Kidney (tissue), 14 donors: Measurements from ENCODE around the gene NEURL1B. TPM values are rescaled to one million over a fixed set of nuclear protein-coding genes. Genes with fewer than 3 reads are reported as not detected.

Source experiments
- DNase-seq, 5 donors: peaks; one replicate each; pipeline ENCODE4 v3.0.0-alpha.2; 2013 to 2020
- FAIRE-seq: peaks from 2 replicates; lab custom pipeline; 2012; peaks lifted over from hg19 to GRCh38; lab: Jason Lieb, UNC
- H3K27ac ChIP-seq, 2 donors: one replicate each; pipeline ENCODE4 v1.7.0; 2013; ENCODE audit warnings: low read depth in 2 of 2, low read length in 2 of 2, inconsistent platforms in 1 of 2
- H3K27me3 ChIP-seq: one replicate; pipeline ENCODE4 v1.7.1; 2013; ENCODE audit warnings: low read length, inconsistent platforms; ENCODE audit not compliant: control insufficient read depth, insufficient read depth
- H3K36me3 ChIP-seq, 3 donors: one replicate each; pipeline versions ENCODE4 v1.7.0 to v1.7.1; 2013; ENCODE audit warnings: low read length in 3 of 3, control low read depth in 1 of 3, inconsistent platforms in 1 of 3; ENCODE audit not compliant: insufficient read depth in 3 of 3, control insufficient read depth in 2 of 3
- H3K4me1 ChIP-seq, 3 donors: one replicate each; pipeline versions ENCODE4 v1.7.0 to v1.7.1; 2013; ENCODE audit warnings: low read length in 3 of 3, inconsistent platforms in 1 of 3, low read depth in 1 of 3; ENCODE audit not compliant: control insufficient read depth in 2 of 3, insufficient read depth in 2 of 3
- H3K4me3 ChIP-seq, 3 donors: one replicate each; pipeline versions ENCODE4 v1.7.0 to v1.8.1; 2013; ENCODE audit warnings: low read length in 3 of 3, control low read depth in 1 of 3, inconsistent platforms in 1 of 3
- H3K9ac ChIP-seq, 3 donors: one replicate each; pipeline versions ENCODE4 v1.7.0 to v1.7.1; 2013; ENCODE audit warnings: low read length in 3 of 3, control low read depth in 1 of 3, inconsistent platforms in 1 of 3
- H3K9me3 ChIP-seq, 3 donors: one replicate each; pipeline versions ENCODE4 v1.7.0 to v1.7.1; 2013; ENCODE audit warnings: low read length in 3 of 3, control low read depth in 1 of 3, inconsistent platforms in 1 of 3; ENCODE audit not compliant: control insufficient read depth in 2 of 3, insufficient read depth in 1 of 3
- intact Hi-C: fragments of 100-400 bp; cut with DNase I; formaldehyde crosslinking; loops from one replicate; pipeline ENCODE4 v1.11.1; 2022
- polyA plus RNA-seq: library from polyadenylated mRNA; stranded (reverse); fragments of 350-450 nt; fragmentation: Illumina TruSeq; extraction: RNeasy Lipid Tissue Mini Kit (QIAGEN cat#74804); gene quantifications from one replicate; pipeline ENCODE4 v1.2.3, GENCODE V29; 2014; ENCODE audit warnings: low read depth, low replicate concordance; ENCODE audit not compliant: insufficient read depth
- total RNA-seq: library from RNA; stranded (reverse); fragmentation: NEBNext Ultra II Directional; extraction: Animal tissue kit (Norgen Biotek cat#: 25700); gene quantifications from one replicate; pipeline ENCODE4 v1.2.1, GENCODE V29; 2021
- TF ChIP-seq, protein P1 (sequence below): IDR thresholded peaks from 3 replicates; pipeline ENCODE4 v1.5.1; 2012; ENCODE audit warnings: mild to moderate bottlenecking, moderate library complexity, borderline replicate concordance; ENCODE audit not compliant: insufficient read depth; ENCODE audit errors: extremely low read depth
- donor health status: control.
- donor health status: control.
- donor health status: control.
- donor health status: control.
- donor health status: control.
- donor health status: DM: yes; HTN: yes; CAD: no.
- donor health status: Normal renal cell carcinoma (clear cell type).

The NEURL1B gene
- total and polyA plus RNA-seq, 2 donors from 2014 or later, result 5.4 to 42.6 TPM

GRCh38 chr5:172717481-172718195 lies 76.6 kb downstream of the NEURL1B start:
- FAIRE-seq, result no peak
- intact Hi-C loops, result no loop called here
- Histone ChIP-seq H3K4me3 (no peak overlapping the region), H3K36me3 (no peaks in the 10 kb centered on the region), H3K27ac (no peak overlapping the region), H3K4me1 (peaks cover 0 to 43% (median 37%) of the 10 kb centered on the region in 3 donors), H3K9me3 (no peaks in the 10 kb centered on the region), H3K27me3 (no peaks in the 10 kb centered on the region), H3K9ac (no peak overlapping the region)
- TF ChIP-seq, protein P1, sequence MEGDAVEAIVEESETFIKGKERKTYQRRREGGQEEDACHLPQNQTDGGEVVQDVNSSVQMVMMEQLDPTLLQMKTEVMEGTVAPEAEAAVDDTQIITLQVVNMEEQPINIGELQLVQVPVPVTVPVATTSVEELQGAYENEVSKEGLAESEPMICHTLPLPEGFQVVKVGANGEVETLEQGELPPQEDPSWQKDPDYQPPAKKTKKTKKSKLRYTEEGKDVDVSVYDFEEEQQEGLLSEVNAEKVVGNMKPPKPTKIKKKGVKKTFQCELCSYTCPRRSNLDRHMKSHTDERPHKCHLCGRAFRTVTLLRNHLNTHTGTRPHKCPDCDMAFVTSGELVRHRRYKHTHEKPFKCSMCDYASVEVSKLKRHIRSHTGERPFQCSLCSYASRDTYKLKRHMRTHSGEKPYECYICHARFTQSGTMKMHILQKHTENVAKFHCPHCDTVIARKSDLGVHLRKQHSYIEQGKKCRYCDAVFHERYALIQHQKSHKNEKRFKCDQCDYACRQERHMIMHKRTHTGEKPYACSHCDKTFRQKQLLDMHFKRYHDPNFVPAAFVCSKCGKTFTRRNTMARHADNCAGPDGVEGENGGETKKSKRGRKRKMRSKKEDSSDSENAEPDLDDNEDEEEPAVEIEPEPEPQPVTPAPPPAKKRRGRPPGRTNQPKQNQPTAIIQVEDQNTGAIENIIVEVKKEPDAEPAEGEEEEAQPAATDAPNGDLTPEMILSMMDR, result no peak
- DNase-seq, result peak in 1 of 5 donors; percentile 68

DNA sequence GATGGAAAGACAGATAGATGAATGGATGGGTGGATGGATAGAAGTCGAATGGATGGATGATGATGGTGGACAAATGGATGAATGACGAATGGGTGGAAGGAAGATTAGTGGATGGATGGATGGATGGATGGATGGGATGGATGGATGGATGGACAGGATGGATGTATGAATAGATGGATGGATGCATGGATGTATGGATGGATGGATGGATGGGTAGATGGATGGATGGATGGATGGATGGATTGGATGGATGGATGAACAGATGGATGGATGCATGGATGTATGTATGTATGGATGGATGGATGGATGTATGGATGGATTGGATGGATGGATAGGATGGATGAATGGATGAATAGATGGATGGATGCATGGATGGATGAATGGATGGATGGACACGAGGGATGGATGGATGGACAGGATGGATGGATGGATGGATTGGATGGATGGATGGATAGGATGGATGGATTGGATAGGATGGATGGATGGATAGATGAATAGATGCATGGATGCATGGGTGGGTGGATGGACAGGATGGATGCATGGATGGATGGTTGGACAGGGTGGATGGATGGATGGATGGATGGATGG lies 77.6 kb downstream of the NEURL1B start:
- peaks cover 0 to 38% (median 30%) of the 10 kb centered on the region in 3 donors for H3K4me1 ChIP-seq
- no peaks in the 10 kb centered on the region for H3K36me3 ChIP-seq
- no peak for DNase-seq
- H3K27ac ChIP-seq, result no peak overlapping the region
- no peaks in the 10 kb centered on the region for H3K9me3 ChIP-seq
- no peak overlapping the region for H3K4me3 ChIP-seq
- FAIRE-seq, result no peak
- no peak overlapping the region for H3K9ac ChIP-seq
- no peaks in the 10 kb centered on the region for H3K27me3 ChIP-seq
- intact Hi-C loops, result no loop called here
- TF ChIP-seq, protein P1, result no peak

- FAIRE-seq (no peak), DNase-seq (peak in 1 of 5 donors; percentile 36)
- intact Hi-C loops, result no loop called here
- H3K4me1 ChIP-seq, result peaks cover 0 to 34% (median 24%) of the 10 kb centered on the region in 3 donors
- H3K9ac ChIP-seq, result no peak overlapping the region
- no peak overlapping the region for H3K27ac ChIP-seq
- no peak overlapping the region for H3K4me3 ChIP-seq
- H3K27me3 ChIP-seq, result no peaks in the 10 kb centered on the region
- no peaks in the 10 kb centered on the region for H3K9me3 ChIP-seq
- TF ChIP-seq, protein P1, result no peak
- no peaks in the 10 kb centered on the region for H3K36me3 ChIP-seq
These were observed 78.1 kb downstream of the NEURL1B start for GRCh38 chr5:172719211-172719610.
